ENCODE data around the gene FERMT1.
A peak's percentile ranks its signal among the peaks of the same experiment; 100 is the strongest.

The FERMT1 gene, protein sequence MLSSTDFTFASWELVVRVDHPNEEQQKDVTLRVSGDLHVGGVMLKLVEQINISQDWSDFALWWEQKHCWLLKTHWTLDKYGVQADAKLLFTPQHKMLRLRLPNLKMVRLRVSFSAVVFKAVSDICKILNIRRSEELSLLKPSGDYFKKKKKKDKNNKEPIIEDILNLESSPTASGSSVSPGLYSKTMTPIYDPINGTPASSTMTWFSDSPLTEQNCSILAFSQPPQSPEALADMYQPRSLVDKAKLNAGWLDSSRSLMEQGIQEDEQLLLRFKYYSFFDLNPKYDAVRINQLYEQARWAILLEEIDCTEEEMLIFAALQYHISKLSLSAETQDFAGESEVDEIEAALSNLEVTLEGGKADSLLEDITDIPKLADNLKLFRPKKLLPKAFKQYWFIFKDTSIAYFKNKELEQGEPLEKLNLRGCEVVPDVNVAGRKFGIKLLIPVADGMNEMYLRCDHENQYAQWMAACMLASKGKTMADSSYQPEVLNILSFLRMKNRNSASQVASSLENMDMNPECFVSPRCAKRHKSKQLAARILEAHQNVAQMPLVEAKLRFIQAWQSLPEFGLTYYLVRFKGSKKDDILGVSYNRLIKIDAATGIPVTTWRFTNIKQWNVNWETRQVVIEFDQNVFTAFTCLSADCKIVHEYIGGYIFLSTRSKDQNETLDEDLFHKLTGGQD

GRCh38 chr20:6122873-6123648, at the start of gene FERMT1:
FERMT1 (minus strand) TSS chr20:6123030; CDS start chr20:6119554, 3,476 bp downstream.
- peak; percentile 96 for ATAC-seq

DNA sequence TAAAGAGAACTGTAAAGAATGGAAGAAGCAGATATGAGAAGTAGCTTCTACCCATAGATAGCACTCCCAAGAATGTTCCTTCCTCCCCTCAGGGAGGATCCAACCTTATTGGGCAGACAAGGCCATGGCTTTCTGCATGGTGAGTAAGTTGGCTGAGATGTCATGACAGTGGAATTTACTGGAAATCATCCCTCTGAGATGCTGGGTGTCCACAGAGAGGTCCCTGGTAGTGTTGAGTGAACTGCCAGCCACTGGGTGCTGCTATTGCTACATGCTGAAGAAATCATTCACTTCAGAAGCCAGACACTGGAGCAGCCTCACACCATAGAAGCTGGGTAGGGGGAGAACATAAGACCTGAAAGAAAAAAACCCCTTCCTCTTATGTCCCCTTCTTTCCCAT, 46.4 kb upstream of the FERMT1 start:
- TF ChIP-seq ISL1 (CRISPR knock-in tag; IDR thresholded peaks at IDR 0.05) (no peak), BACH2 (CRISPR knock-in tag; IDR thresholded peaks at IDR 0.05; ENCODE audit: borderline replicate concordance) (no peak), OSR1 (CRISPR knock-in tag; IDR thresholded peaks at IDR 0.05) (no peak)
- no peak for ATAC-seq

More at GRCh38 chr20:6122873-6123648, at the start of gene FERMT1:
- TF ChIP-seq RARB (CRISPR knock-in tag; IDR thresholded peaks at IDR 0.05) (no peak), TOX (CRISPR knock-in tag; IDR thresholded peaks at IDR 0.05; ENCODE audit: borderline replicate concordance) (no peak), ZNF565 (CRISPR knock-in tag; conservative IDR thresholded peaks at IDR 0.05; ENCODE audit: low read depth) (no peak), ESRRG (CRISPR knock-in tag; IDR thresholded peaks at IDR 0.05) (no peak), ISL1 (CRISPR knock-in tag; IDR thresholded peaks at IDR 0.05) (no peak), OSR1 (CRISPR knock-in tag; IDR thresholded peaks at IDR 0.05) (no peak)
- TF ChIP-seq, protein P1, sequence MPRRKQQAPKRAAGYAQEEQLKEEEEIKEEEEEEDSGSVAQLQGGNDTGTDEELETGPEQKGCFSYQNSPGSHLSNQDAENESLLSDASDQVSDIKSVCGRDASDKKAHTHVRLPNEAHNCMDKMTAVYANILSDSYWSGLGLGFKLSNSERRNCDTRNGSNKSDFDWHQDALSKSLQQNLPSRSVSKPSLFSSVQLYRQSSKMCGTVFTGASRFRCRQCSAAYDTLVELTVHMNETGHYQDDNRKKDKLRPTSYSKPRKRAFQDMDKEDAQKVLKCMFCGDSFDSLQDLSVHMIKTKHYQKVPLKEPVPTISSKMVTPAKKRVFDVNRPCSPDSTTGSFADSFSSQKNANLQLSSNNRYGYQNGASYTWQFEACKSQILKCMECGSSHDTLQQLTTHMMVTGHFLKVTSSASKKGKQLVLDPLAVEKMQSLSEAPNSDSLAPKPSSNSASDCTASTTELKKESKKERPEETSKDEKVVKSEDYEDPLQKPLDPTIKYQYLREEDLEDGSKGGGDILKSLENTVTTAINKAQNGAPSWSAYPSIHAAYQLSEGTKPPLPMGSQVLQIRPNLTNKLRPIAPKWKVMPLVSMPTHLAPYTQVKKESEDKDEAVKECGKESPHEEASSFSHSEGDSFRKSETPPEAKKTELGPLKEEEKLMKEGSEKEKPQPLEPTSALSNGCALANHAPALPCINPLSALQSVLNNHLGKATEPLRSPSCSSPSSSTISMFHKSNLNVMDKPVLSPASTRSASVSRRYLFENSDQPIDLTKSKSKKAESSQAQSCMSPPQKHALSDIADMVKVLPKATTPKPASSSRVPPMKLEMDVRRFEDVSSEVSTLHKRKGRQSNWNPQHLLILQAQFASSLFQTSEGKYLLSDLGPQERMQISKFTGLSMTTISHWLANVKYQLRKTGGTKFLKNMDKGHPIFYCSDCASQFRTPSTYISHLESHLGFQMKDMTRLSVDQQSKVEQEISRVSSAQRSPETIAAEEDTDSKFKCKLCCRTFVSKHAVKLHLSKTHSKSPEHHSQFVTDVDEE (CRISPR knock-in tag; IDR thresholded peaks at IDR 0.05), result no peak

- no peak for TF ChIP-seq OSR1 (CRISPR knock-in tag; IDR thresholded peaks at IDR 0.05)
- TF ChIP-seq SNAI2 (CRISPR knock-in tag; IDR thresholded peaks at IDR 0.05), result no peak
- TF ChIP-seq, protein P2, sequence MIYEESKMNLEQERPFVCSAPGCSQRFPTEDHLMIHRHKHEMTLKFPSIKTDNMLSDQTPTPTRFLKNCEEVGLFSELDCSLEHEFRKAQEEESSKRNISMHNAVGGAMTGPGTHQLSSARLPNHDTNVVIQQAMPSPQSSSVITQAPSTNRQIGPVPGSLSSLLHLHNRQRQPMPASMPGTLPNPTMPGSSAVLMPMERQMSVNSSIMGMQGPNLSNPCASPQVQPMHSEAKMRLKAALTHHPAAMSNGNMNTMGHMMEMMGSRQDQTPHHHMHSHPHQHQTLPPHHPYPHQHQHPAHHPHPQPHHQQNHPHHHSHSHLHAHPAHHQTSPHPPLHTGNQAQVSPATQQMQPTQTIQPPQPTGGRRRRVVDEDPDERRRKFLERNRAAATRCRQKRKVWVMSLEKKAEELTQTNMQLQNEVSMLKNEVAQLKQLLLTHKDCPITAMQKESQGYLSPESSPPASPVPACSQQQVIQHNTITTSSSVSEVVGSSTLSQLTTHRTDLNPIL (CRISPR knock-in tag; IDR thresholded peaks at IDR 0.05; ENCODE audit: low read depth), result no peak
- TF ChIP-seq ISL1 (CRISPR knock-in tag; IDR thresholded peaks at IDR 0.05), result no peak
- no peak for TF ChIP-seq ZFP30 (CRISPR knock-in tag; IDR thresholded peaks at IDR 0.05)
- TF ChIP-seq ZNF565 (CRISPR knock-in tag; conservative IDR thresholded peaks at IDR 0.05; ENCODE audit: low read depth), result no peak
- TF ChIP-seq, protein P3, sequence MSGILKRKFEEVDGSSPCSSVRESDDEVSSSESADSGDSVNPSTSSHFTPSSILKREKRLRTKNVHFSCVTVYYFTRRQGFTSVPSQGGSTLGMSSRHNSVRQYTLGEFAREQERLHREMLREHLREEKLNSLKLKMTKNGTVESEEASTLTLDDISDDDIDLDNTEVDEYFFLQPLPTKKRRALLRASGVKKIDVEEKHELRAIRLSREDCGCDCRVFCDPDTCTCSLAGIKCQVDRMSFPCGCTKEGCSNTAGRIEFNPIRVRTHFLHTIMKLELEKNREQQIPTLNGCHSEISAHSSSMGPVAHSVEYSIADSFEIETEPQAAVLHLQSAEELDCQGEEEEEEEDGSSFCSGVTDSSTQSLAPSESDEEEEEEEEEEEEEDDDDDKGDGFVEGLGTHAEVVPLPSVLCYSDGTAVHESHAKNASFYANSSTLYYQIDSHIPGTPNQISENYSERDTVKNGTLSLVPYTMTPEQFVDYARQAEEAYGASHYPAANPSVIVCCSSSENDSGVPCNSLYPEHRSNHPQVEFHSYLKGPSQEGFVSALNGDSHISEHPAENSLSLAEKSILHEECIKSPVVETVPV (CRISPR knock-in tag; IDR thresholded peaks at IDR 0.05), result no peak
- no peak for TF ChIP-seq ZNF8 (CRISPR knock-in tag; IDR thresholded peaks at IDR 0.05)
- TF ChIP-seq, protein P1 (CRISPR knock-in tag; IDR thresholded peaks at IDR 0.05), result no peak
- TF ChIP-seq ARNTL (CRISPR knock-in tag; IDR thresholded peaks at IDR 0.05; ENCODE audit: borderline replicate concordance, low read depth), result no peak
- TF ChIP-seq ZNF70 (CRISPR knock-in tag; IDR thresholded peaks at IDR 0.05), result no peak
- TF ChIP-seq PPARA (CRISPR knock-in tag; IDR thresholded peaks at IDR 0.05; ENCODE audit: borderline replicate concordance), result no peak
- TF ChIP-seq RARB (CRISPR knock-in tag; IDR thresholded peaks at IDR 0.05), result no peak
- TF ChIP-seq GLIS3 (CRISPR knock-in tag; IDR thresholded peaks at IDR 0.05), result no peak
- no peak for ATAC-seq
Measured at GRCh38 chr20:6168204-6168603, 45.4 kb upstream of the FERMT1 start.

All from SK-N-SH treated with all-trans-retinoic acid at 6 μM for 48 hours (cell line).